Measurements from ENCODE around the gene GLT8D2.

- no peak for TF ChIP-seq CTCF (IDR thresholded peaks at IDR 0.05; ENCODE audit: insufficient read depth, low read length, poor library complexity, severe bottlenecking)
- no peak for TF ChIP-seq EZH2phosphoT487 (conservative IDR thresholded peaks at IDR 0.05; ENCODE audit: low read length)
Measured at GRCh38 chr12:103947871-103948555, 102.0 kb downstream of the GLT8D2 start.
